ENCODE data around the gene EGFL8.

DNA sequence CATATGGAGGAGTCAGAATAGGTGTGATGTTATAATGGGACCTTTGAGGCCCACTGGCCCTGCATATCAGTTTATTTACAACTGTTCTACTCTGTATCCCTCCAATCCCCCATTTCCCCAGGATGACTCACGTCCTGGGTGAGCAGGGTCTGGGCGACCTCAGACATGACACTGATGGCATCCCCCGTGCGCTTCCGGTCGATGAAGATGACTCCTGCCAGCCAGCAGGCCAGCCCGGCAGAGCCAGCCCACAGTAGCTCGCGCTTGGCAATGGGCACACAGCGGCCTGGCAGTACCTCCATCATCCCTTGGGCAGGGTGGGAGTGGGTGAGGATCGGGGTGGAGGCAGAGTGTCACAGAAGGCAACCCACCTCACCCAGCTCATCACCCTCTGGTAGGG, 5.9 kb downstream of the EGFL8 start:
- TF ChIP-seq TAF1 (IDR thresholded peaks at IDR 0.05; ENCODE audit: low read depth, low read length) = no peak
- no peak for TF ChIP-seq MAFK (IDR thresholded peaks at IDR 0.05; ENCODE audit: low read depth, low read length)
- TF ChIP-seq, protein P1, sequence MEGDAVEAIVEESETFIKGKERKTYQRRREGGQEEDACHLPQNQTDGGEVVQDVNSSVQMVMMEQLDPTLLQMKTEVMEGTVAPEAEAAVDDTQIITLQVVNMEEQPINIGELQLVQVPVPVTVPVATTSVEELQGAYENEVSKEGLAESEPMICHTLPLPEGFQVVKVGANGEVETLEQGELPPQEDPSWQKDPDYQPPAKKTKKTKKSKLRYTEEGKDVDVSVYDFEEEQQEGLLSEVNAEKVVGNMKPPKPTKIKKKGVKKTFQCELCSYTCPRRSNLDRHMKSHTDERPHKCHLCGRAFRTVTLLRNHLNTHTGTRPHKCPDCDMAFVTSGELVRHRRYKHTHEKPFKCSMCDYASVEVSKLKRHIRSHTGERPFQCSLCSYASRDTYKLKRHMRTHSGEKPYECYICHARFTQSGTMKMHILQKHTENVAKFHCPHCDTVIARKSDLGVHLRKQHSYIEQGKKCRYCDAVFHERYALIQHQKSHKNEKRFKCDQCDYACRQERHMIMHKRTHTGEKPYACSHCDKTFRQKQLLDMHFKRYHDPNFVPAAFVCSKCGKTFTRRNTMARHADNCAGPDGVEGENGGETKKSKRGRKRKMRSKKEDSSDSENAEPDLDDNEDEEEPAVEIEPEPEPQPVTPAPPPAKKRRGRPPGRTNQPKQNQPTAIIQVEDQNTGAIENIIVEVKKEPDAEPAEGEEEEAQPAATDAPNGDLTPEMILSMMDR (IDR thresholded peaks at IDR 0.05; ENCODE audit: control extremely low read depth in 1 of 3, insufficient read depth in 1 of 3, low read depth in 1 of 3, low read length in 3 of 3) = no peak
- no peak for TF ChIP-seq HDAC6 (IDR thresholded peaks at IDR 0.05; ENCODE audit: low read depth, low read length)

Data from H1 (cell line).